HCT116 (cell line): ENCODE results near the gene GPM6B.

Experiments used
- POLR2A ChIP-seq: IDR thresholded peaks from 2 replicates; pipeline ENCODE4 v1.7.0; 2011; ENCODE audit warnings: borderline replicate concordance; ENCODE audit not compliant: insufficient read depth, insufficient read length; ENCODE audit errors: extremely low read depth
- SRF ChIP-seq: IDR thresholded peaks from 2 replicates; pipeline ENCODE4 v1.6.1; 2012; ENCODE audit warnings: low read depth
- TF ChIP-seq, protein P1 (sequence below), 3 experiments: fragments of 200-600 bp in 1 of 3; sonication (generic) in 1 of 3; IDR thresholded peaks in 2 of 3; conservative IDR thresholded peaks in 1 of 3; 2 replicates each; pipeline ENCODE4 v1.5.1; 2012 to 2017; ENCODE audit warnings: low read depth in 2 of 3, low read length in 2 of 3, antibody characterized with exemption in 1 of 3, borderline replicate concordance in 1 of 3, control low read depth in 1 of 3, mild to moderate bottlenecking in 1 of 3, mixed read lengths in 1 of 3, mixed run types in 1 of 3, moderate library complexity in 1 of 3; ENCODE audit not compliant: insufficient read depth in 1 of 3

DNA sequence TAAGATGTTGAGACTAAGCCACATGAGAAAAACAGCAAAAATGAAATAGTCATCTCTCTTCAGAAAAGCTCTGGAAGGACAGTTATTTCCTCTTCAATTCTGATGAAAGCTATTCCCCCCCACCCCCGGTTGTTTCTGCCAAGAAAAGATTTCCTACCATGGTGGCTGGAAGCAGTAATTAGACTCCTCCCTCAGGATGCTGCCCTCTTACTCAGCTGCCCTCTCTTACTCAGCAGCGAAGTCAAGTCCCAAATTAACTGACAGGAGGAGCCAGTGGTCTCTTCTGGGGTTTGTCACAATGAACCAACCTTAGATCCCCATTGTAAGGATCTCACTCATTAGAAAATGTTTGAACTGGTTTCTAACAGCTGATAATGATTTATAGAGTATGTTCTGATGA, 38.0 kb downstream of the GPM6B start:
- TF ChIP-seq, protein P1, sequence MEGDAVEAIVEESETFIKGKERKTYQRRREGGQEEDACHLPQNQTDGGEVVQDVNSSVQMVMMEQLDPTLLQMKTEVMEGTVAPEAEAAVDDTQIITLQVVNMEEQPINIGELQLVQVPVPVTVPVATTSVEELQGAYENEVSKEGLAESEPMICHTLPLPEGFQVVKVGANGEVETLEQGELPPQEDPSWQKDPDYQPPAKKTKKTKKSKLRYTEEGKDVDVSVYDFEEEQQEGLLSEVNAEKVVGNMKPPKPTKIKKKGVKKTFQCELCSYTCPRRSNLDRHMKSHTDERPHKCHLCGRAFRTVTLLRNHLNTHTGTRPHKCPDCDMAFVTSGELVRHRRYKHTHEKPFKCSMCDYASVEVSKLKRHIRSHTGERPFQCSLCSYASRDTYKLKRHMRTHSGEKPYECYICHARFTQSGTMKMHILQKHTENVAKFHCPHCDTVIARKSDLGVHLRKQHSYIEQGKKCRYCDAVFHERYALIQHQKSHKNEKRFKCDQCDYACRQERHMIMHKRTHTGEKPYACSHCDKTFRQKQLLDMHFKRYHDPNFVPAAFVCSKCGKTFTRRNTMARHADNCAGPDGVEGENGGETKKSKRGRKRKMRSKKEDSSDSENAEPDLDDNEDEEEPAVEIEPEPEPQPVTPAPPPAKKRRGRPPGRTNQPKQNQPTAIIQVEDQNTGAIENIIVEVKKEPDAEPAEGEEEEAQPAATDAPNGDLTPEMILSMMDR (IDR thresholded peaks at IDR 0.05 in 2 of 3, conservative IDR thresholded peaks at IDR 0.05 in 1 of 3; ENCODE audit: borderline replicate concordance in 1 of 3, insufficient read depth in 1 of 3, low read depth in 2 of 3, low read length in 2 of 3) = no peak
- TF ChIP-seq POLR2A = no peak
- no peak for TF ChIP-seq SRF
